ENCODE results near the gene NACC2.
A peak's percentile ranks its signal among the peaks of the same experiment; 100 is the strongest.

NACC2 gene

GRCh38 chr9:136011703-136012496 lies 83.2 kb downstream of the NACC2 start:
- H3K27me3 ChIP-seq (ENCODE audit: insufficient read depth, low read depth), result peaks cover 83% of the 10 kb centered on the region
- peak overlapping the region; percentile 13; the same call in 1 of the 2 replicates for H3K4me2 ChIP-seq
- H3K4me1 ChIP-seq (ENCODE audit: low read depth, poor library complexity, severe bottlenecking), result peaks cover 9% of the 10 kb centered on the region
- no peaks in the 10 kb centered on the region for H4K20me1 ChIP-seq (ENCODE audit: insufficient read depth)
- H3K9ac ChIP-seq, result no peak overlapping the region
- no peaks in the 10 kb centered on the region for H3K36me3 ChIP-seq (ENCODE audit: insufficient read depth)
- TF ChIP-seq CTCF (conservative IDR thresholded peaks at IDR 0.05; ENCODE audit: low read depth, low read length), result no peak
- H3K27ac ChIP-seq, result no peak overlapping the region
- H2AFZ ChIP-seq (ENCODE audit: low read depth), result no peak overlapping the region
- H3K79me2 ChIP-seq (ENCODE audit: insufficient read depth, low read depth), result no peaks in the 10 kb centered on the region
- no peak overlapping the region for H3K4me3 ChIP-seq (IDR thresholded peaks at IDR 0.05; ENCODE audit: insufficient read depth, low read depth, low read length)

DNA sequence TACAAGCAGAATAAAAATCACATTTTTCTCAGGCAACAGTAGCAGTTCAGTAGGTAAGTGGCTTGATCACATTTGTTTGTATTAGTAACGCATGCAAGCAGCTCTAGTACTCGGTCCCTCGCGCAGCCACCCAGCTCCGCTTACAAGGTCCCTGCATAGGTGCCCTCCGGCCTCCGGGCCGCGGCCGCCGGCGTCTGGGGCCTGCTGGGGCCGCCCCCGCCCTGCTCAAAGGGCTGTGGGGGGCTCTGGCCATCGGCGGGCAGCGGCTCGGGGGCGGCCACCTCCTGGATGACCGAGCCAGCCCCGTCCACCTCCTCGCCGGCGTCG lies 83.8 kb downstream of the NACC2 start:
- Histone ChIP-seq H2AFZ (ENCODE audit: low read depth) (no peak overlapping the region), H3K4me2 (no peak overlapping the region), H3K9ac (no peak overlapping the region), H3K27me3 (ENCODE audit: insufficient read depth, low read depth) (peaks cover 84% of the 10 kb centered on the region), H3K27ac (no peak overlapping the region), H3K79me2 (ENCODE audit: insufficient read depth, low read depth) (no peaks in the 10 kb centered on the region), H4K20me1 (ENCODE audit: insufficient read depth) (no peaks in the 10 kb centered on the region), H3K36me3 (ENCODE audit: insufficient read depth) (no peaks in the 10 kb centered on the region), H3K4me1 (ENCODE audit: low read depth, poor library complexity, severe bottlenecking) (peaks cover 9% of the 10 kb centered on the region), H3K4me3 (IDR thresholded peaks at IDR 0.05; ENCODE audit: insufficient read depth, low read depth, low read length) (no peak overlapping the region)
- no peak for TF ChIP-seq CTCF (conservative IDR thresholded peaks at IDR 0.05; ENCODE audit: low read depth, low read length)

DNA sequence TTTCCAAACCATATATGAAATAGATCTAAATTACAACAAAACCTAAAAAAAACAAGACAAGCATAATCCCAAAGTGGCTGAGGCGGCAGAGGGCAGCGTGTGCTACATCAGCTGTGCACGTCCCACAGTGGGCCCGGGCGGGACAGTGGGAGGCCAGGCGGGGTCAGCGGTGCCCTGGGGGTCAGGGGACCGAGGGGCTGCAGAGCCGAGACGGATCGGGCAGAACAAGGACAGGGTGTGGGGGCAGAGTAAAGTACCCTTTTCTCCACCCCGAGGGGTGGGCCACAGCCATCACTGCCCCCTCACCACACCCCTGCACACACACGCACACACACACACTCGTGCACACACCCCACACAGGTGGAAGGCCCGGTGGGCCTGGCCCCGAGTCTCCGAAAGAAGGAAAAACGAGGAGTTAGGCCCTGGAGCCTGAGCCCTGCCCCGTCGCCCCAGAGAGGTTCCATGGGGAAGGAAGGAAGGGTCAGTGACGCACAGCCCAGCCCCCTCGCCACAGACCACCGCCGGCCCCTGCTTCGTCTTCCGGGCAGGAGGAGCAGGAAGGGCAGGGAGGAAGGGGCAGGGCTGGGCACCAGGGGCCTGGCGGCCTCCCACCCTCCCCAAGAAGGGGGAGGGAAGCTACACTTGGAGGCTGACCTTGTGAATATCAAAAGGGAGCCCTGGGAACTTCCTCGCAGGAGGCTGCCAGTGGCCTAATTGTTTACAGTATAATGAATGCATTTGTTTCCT lies 84.3 kb downstream of the NACC2 start:
- no peaks in the 10 kb centered on the region for H4K20me1 ChIP-seq (ENCODE audit: insufficient read depth)
- TF ChIP-seq CTCF (conservative IDR thresholded peaks at IDR 0.05; ENCODE audit: low read depth, low read length), result no peak
- H3K27ac ChIP-seq, result no peak overlapping the region
- no peak overlapping the region for H3K9ac ChIP-seq
- H3K36me3 ChIP-seq (ENCODE audit: insufficient read depth), result no peaks in the 10 kb centered on the region
- no peaks in the 10 kb centered on the region for H3K79me2 ChIP-seq (ENCODE audit: insufficient read depth, low read depth)
- H3K4me2 ChIP-seq, result no peak overlapping the region
- no peak overlapping the region for H3K4me3 ChIP-seq (IDR thresholded peaks at IDR 0.05; ENCODE audit: insufficient read depth, low read depth, low read length)
- H2AFZ ChIP-seq (ENCODE audit: low read depth), result no peak overlapping the region
- H3K4me1 ChIP-seq (ENCODE audit: low read depth, poor library complexity, severe bottlenecking), result peaks cover 9% of the 10 kb centered on the region
- peaks cover 84% of the 10 kb centered on the region for H3K27me3 ChIP-seq (ENCODE audit: insufficient read depth, low read depth)

GRCh38 chr9:136010176-136010575 lies 84.9 kb downstream of the NACC2 start:
- Histone ChIP-seq H3K4me2 (no peak overlapping the region), H3K9ac (no peak overlapping the region), H3K36me3 (ENCODE audit: insufficient read depth) (no peaks in the 10 kb centered on the region), H3K27me3 (ENCODE audit: insufficient read depth, low read depth) (peaks cover 84% of the 10 kb centered on the region), H3K27ac (no peak overlapping the region), H4K20me1 (ENCODE audit: insufficient read depth) (no peaks in the 10 kb centered on the region), H3K79me2 (ENCODE audit: insufficient read depth, low read depth) (no peaks in the 10 kb centered on the region), H3K4me3 (IDR thresholded peaks at IDR 0.05; ENCODE audit: insufficient read depth, low read depth, low read length) (no peak overlapping the region), H2AFZ (ENCODE audit: low read depth) (no peak overlapping the region), H3K4me1 (ENCODE audit: low read depth, poor library complexity, severe bottlenecking) (peaks cover 9% of the 10 kb centered on the region)
- TF ChIP-seq CTCF (conservative IDR thresholded peaks at IDR 0.05; ENCODE audit: low read depth, low read length), result no peak

All from KMS-11 (cell line).